GM13976 (cell line): ENCODE data around the gene PTPRK.

Experiments
- DNase-seq: peaks from one replicate; pipeline ENCODE4 v3.0.0; 2012; ENCODE audit warnings: low spot score
- in situ Hi-C: fragments of 300-500 bp; cut with MboI; formaldehyde crosslinking; loops from one replicate; pipeline ENCODE4 v1.12.0; 2022; ENCODE audit warnings: low sequenced_read_pairs, mixed read lengths, inconsistent platforms; ENCODE audit not compliant: unreplicated experiment
- TF ChIP-seq, protein P1 (sequence below): IDR thresholded peaks from 2 replicates; pipeline ENCODE4 v1.5.1; 2012; ENCODE audit warnings: borderline replicate concordance, mild to moderate bottlenecking; ENCODE audit not compliant: insufficient read depth; ENCODE audit errors: extremely low read depth, missing control alignments, control extremely low read depth

The PTPRK gene

GRCh38 chr6:128500749-128501600, 19.4 kb downstream of the PTPRK start:
- in situ Hi-C loops: no loop called here
- TF ChIP-seq, protein P1, sequence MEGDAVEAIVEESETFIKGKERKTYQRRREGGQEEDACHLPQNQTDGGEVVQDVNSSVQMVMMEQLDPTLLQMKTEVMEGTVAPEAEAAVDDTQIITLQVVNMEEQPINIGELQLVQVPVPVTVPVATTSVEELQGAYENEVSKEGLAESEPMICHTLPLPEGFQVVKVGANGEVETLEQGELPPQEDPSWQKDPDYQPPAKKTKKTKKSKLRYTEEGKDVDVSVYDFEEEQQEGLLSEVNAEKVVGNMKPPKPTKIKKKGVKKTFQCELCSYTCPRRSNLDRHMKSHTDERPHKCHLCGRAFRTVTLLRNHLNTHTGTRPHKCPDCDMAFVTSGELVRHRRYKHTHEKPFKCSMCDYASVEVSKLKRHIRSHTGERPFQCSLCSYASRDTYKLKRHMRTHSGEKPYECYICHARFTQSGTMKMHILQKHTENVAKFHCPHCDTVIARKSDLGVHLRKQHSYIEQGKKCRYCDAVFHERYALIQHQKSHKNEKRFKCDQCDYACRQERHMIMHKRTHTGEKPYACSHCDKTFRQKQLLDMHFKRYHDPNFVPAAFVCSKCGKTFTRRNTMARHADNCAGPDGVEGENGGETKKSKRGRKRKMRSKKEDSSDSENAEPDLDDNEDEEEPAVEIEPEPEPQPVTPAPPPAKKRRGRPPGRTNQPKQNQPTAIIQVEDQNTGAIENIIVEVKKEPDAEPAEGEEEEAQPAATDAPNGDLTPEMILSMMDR: no peak
- DNase-seq: no peak

DNA sequence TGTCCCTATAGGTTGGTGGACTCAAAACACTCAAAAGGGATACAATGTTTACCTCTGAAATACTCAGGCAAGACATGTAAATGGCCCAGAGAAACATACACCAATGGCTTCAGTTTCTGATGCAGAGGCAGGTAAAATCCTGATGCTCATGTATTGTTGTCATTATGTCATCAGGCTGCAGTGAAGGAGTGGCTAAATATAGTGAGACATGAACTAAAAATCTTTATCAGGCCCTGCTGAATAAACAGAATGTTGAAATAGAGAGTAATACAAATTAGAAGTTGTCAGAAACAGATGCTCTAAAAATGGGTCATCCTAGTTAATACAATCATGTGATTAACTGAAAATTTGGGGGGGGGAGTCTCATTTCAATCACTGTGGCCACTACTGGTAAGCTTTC, 20.4 kb downstream of the PTPRK start:
- no peak for DNase-seq
- TF ChIP-seq, protein P1: no peak
- in situ Hi-C loops: no loop called here

DNA sequence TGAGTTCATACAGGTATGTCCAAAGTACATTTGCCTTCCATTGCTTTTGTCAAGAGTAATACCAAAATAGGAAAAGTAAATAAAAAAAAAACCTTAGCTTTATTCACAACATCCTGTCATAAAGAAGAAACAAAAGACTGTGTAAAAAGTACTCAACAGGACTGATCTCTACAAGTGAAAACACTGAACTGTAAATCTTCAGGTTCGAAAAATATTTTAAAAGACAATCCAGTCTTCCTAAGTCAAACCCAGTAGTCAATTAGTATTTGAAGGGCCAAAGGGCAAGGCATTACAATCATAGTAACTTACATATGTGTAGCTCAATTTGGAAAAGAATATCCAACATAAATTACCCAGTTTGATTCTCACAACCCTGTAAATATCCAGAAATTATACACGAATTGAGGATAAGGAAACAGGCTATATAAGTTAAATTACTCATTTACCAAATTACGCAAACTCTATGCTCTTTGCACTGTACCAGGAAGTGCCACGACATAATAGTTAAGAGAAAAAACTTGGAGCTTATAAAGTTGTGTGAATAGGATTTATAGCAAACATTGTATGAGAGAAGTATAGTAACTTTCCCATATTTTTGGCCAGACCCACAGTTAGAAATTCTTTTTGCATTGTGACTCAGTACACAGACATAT, 21.2 kb downstream of the PTPRK start:
- in situ Hi-C loops: no loop called here
- TF ChIP-seq, protein P1: no peak
- DNase-seq: no peak

DNA sequence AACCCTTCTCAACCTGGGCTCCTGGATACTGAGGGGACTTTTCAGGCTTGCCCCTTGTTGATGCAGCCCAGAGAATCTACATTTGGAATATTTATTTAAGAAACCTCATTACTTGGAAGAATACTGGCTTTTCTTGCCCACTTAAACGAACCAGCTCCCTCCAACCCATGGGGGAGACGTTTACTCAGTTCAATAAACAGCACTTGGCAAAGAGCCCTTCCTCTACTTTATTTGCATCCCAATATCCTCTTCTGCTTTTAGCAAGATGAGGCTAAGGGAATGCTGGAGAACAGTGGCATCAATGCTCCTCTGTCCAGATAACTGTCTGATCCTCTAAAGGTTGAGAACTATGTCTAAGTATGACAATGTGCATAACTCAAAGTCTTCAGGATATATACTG, 22.2 kb downstream of the PTPRK start:
- no peak for DNase-seq
- TF ChIP-seq, protein P1: no peak
- in situ Hi-C loops: no loop called here

- no peak for DNase-seq
- in situ Hi-C loops: no loop called here
- TF ChIP-seq, protein P1: no peak
Observed at GRCh38 chr6:128495536-128496333, 24.7 kb downstream of the PTPRK start.

- in situ Hi-C loops: no loop called here
- no peak for DNase-seq
- TF ChIP-seq, protein P1: no peak
Observed at GRCh38 chr6:128494440-128494839, 26.0 kb downstream of the PTPRK start.
